Keratinocyte (primary cell): ENCODE data around the gene TACC2. TPM values are rescaled to one million over a fixed set of nuclear protein-coding genes. Genes with fewer than 3 reads are reported as not detected.

Experiments
- DNase-seq: peaks from one replicate; pipeline ENCODE4 v3.0.0-alpha.2; 2011; ENCODE audit warnings: low read depth, missing footprints, low spot score
- FAIRE-seq: peaks from 2 replicates; lab custom pipeline; 2011; peaks lifted over from hg19 to GRCh38; lab: Jason Lieb, UNC
- H2AFZ ChIP-seq: 2 replicates; pipeline ENCODE4 v1.6.0; 2012; ENCODE audit warnings: low read length, control low read depth, inconsistent platforms; ENCODE audit not compliant: control insufficient read depth
- H3K27ac ChIP-seq: 2 replicates; pipeline ENCODE4 v1.5.1; 2011; ENCODE audit warnings: low read length; ENCODE audit not compliant: control insufficient read depth, insufficient read depth
- H3K27me3 ChIP-seq: 3 replicates; pipeline ENCODE4 v1.6.0; 2011; ENCODE audit warnings: low read length; ENCODE audit not compliant: control insufficient read depth, insufficient read depth; ENCODE audit errors: extremely low read depth
- H3K36me3 ChIP-seq, 2 experiments: 2 replicates in 1 of 2; 3 replicates in 1 of 2; pipeline ENCODE4 v1.5.1; 2011; ENCODE audit warnings: low read length in 2 of 2, mild to moderate bottlenecking in 1 of 2; ENCODE audit not compliant: control insufficient read depth in 2 of 2, insufficient read depth in 2 of 2; ENCODE audit errors: extremely low read depth in 1 of 2
- H3K4me1 ChIP-seq: 3 replicates; pipeline ENCODE4 v1.5.1; 2011; ENCODE audit warnings: low read length; ENCODE audit not compliant: control insufficient read depth, insufficient read depth; ENCODE audit errors: extremely low read depth
- H3K4me2 ChIP-seq: 3 replicates; pipeline ENCODE4 v1.6.0; 2011; ENCODE audit warnings: low read depth, low read length; ENCODE audit not compliant: control insufficient read depth, insufficient read depth; ENCODE audit errors: extremely low read depth
- H3K4me3 ChIP-seq, 3 experiments: fragments of 200-600 bp in 1 of 3; sonication (generic) in 1 of 3; 2 replicates in 2 of 3; 3 replicates in 1 of 3; pipeline ENCODE4 v1.5.1; 2011 to 2016; ENCODE audit warnings: low read length in 3 of 3, mild to moderate bottlenecking in 3 of 3, control low read depth in 2 of 3, inconsistent platforms in 1 of 3, low read depth in 1 of 3, mixed read lengths in 1 of 3, mixed run types in 1 of 3, moderate library complexity in 1 of 3; ENCODE audit not compliant: control insufficient read depth in 2 of 3, insufficient read depth in 2 of 3; ENCODE audit errors: extremely low read depth in 1 of 3
- H3K79me2 ChIP-seq: 2 replicates; pipeline ENCODE4 v1.6.0; 2012; ENCODE audit warnings: low read length; ENCODE audit not compliant: control insufficient read depth, insufficient read depth
- H3K9ac ChIP-seq: 3 replicates; pipeline ENCODE4 v1.6.0; 2011; ENCODE audit warnings: low read length; ENCODE audit not compliant: control insufficient read depth, insufficient read depth; ENCODE audit errors: extremely low read depth
- H3K9me1 ChIP-seq: 3 replicates; pipeline ENCODE4 v1.6.0; 2011; ENCODE audit warnings: low read length; ENCODE audit not compliant: control insufficient read depth, insufficient read depth; ENCODE audit errors: extremely low read depth
- H3K9me3 ChIP-seq: 2 replicates; pipeline ENCODE4 v1.5.1; 2012; ENCODE audit warnings: low read depth, low read length; ENCODE audit not compliant: control insufficient read depth
- H4K20me1 ChIP-seq: 3 replicates; pipeline ENCODE4 v1.6.0; 2011; ENCODE audit warnings: low read length; ENCODE audit not compliant: control insufficient read depth, insufficient read depth; ENCODE audit errors: extremely low read depth
- CTCF ChIP-seq, 3 experiments: IDR thresholded peaks in 1 of 3; conservative IDR thresholded peaks in 1 of 3; optimal IDR thresholded peaks in 1 of 3; 2 replicates in 2 of 3; 3 replicates in 1 of 3; pipeline versions ENCODE3 to v1.5.1; 2011; ENCODE audit warnings: low read length in 3 of 3, mild to moderate bottlenecking in 3 of 3, moderate library complexity in 2 of 3, control low read depth in 1 of 3, inconsistent platforms in 1 of 3; ENCODE audit not compliant: insufficient read depth in 2 of 3; ENCODE audit errors: extremely low read depth in 1 of 3
- EZH2 ChIP-seq: IDR thresholded peaks from one replicate; pipeline ENCODE4 v1.6.1; 2012; ENCODE audit warnings: inconsistent platforms, mild to moderate bottlenecking, low read length, moderate library complexity
- dilution Hi-C: fragments of 300-500 bp; cut with MboI; formaldehyde crosslinking; loops from one replicate; pipeline ENCODE4 v1.7.0; 2020; ENCODE audit warnings: low sequenced_read_pairs; ENCODE audit not compliant: extremely low pct_ligation_motif_present
- polyA plus RNA-seq, 5 experiments: library from polyadenylated mRNA; depleted of rRNA in 3 of 5; stranded (reverse) in 3 of 5; stranded (forward) in 1 of 5; unstranded in 1 of 5; fragments of >200 nt; gene quantifications; 1 replicate in 1 of 5; 2 replicates in 3 of 5; 3 replicates in 1 of 5; pipeline versions ENCODE4 v1.2.1 to v1.2.3, GENCODE V29; 2011 to 2012; ENCODE audit warnings: missing spikeins in 2 of 5, low read depth in 1 of 5, low replicate concordance in 1 of 5

TACC2 gene
- polyA plus RNA-seq, 1 donor (not counting 4 experiments of a cell fraction or from before 2014, with no cell fraction given) = 12.8 TPM

GRCh38 chr10:122068844-122069243 lies 79.9 kb downstream of the TACC2 start:
- no peaks in the 10 kb centered on the region for H3K79me2 ChIP-seq
- dilution Hi-C loops = no loop called here
- peaks cover 10% of the 10 kb centered on the region for H3K4me1 ChIP-seq
- no peak overlapping the region for H3K4me2 ChIP-seq
- H3K36me3 ChIP-seq = no peaks in the 10 kb centered on the region
- FAIRE-seq (no peak), DNase-seq (no peak)
- H3K9me3 ChIP-seq = no peaks in the 10 kb centered on the region
- no peaks in the 10 kb centered on the region for H3K27me3 ChIP-seq
- no peak overlapping the region for H2AFZ ChIP-seq
- H3K9me1 ChIP-seq = no peaks in the 10 kb centered on the region
- no peaks in the 10 kb centered on the region for H4K20me1 ChIP-seq
- no peak overlapping the region for H3K9ac ChIP-seq
- no peak overlapping the region for H3K27ac ChIP-seq
- H3K4me3 ChIP-seq = no peak overlapping the region
- no peak for TF ChIP-seq CTCF (optimal IDR thresholded peaks at IDR 0.05 in 1 of 3, IDR thresholded peaks at IDR 0.05 in 1 of 3, conservative IDR thresholded peaks at IDR 0.05 in 1 of 3; ENCODE audit: extremely low read depth in 1 of 3, insufficient read depth in 2 of 3, low read length in 3 of 3)
- TF ChIP-seq EZH2 = no peak

- DNase-seq (no peak), FAIRE-seq (no peak)
- Histone ChIP-seq H2AFZ (no peak overlapping the region), H3K79me2 (no peaks in the 10 kb centered on the region), H3K4me3 (no peak overlapping the region), H4K20me1 (no peaks in the 10 kb centered on the region), H3K9me3 (no peaks in the 10 kb centered on the region), H3K9me1 (no peaks in the 10 kb centered on the region), H3K4me2 (no peak overlapping the region), H3K9ac (no peak overlapping the region), H3K4me1 (peaks cover 13% of the 10 kb centered on the region), H3K27me3 (no peaks in the 10 kb centered on the region), H3K27ac (no peak overlapping the region), H3K36me3 (no peaks in the 10 kb centered on the region)
- dilution Hi-C loops = no loop called here
- no peak for TF ChIP-seq EZH2
- no peak for TF ChIP-seq CTCF (optimal IDR thresholded peaks at IDR 0.05 in 1 of 3, IDR thresholded peaks at IDR 0.05 in 1 of 3, conservative IDR thresholded peaks at IDR 0.05 in 1 of 3; ENCODE audit: extremely low read depth in 1 of 3, insufficient read depth in 2 of 3, low read length in 3 of 3)
Observed at GRCh38 chr10:122072491-122072890, 83.5 kb downstream of the TACC2 start.
